Adipocyte (in vitro differentiated cells): Measurements from ENCODE around the gene AUTS2.

Experiments used
- DNase-seq: peaks from one replicate; pipeline ENCODE4 v3.0.0-alpha.2; 2015; ENCODE audit warnings: low read depth
- H3K27me3 ChIP-seq: replicated peaks from 2 replicates; pipeline ENCODE4 v1.7.0; 2013; ENCODE audit warnings: mild to moderate bottlenecking, low read length, moderate library complexity; ENCODE audit not compliant: control insufficient read depth, insufficient read depth
- H3K36me3 ChIP-seq: 2 replicates; pipeline ENCODE4 v1.7.0; 2013; ENCODE audit warnings: low read length, mild to moderate bottlenecking, moderate library complexity; ENCODE audit not compliant: control insufficient read depth, insufficient read depth, severe bottlenecking
- H3K4me1 ChIP-seq: 2 replicates; pipeline ENCODE4 v1.7.0; 2013; ENCODE audit warnings: mild to moderate bottlenecking, low read length, moderate library complexity; ENCODE audit not compliant: control insufficient read depth, insufficient read depth
- H3K4me3 ChIP-seq: 2 replicates; pipeline ENCODE4 v1.7.0; 2013; ENCODE audit warnings: mild to moderate bottlenecking, low read length, moderate library complexity
- H3K9ac ChIP-seq: 2 replicates; pipeline ENCODE4 v1.7.0; 2013; ENCODE audit warnings: mild to moderate bottlenecking, low read length, moderate library complexity
- H3K9me3 ChIP-seq: 2 replicates; pipeline ENCODE4 v1.7.0; 2013; ENCODE audit warnings: mild to moderate bottlenecking, low read length, moderate library complexity; ENCODE audit not compliant: control insufficient read depth

AUTS2 gene

GRCh38 chr7:70405241-70405640, 807.0 kb downstream of the AUTS2 start:
- Histone ChIP-seq H3K9me3 (no peaks in the 10 kb centered on the region), H3K9ac (no peak overlapping the region), H3K4me3 (no peak overlapping the region), H3K36me3 (no peaks in the 10 kb centered on the region), H3K27me3 (no peaks in the 10 kb centered on the region), H3K4me1 (peaks cover 6% of the 10 kb centered on the region)
- DNase-seq, result no peak

- no peak overlapping the region for H3K4me3 ChIP-seq
- no peaks in the 10 kb centered on the region for H3K36me3 ChIP-seq
- peak; percentile 29 for DNase-seq
These were observed 808.1 kb downstream of the AUTS2 start for GRCh38 chr7:70406186-70406949.

GRCh38 chr7:70406950-70407209, 808.6 kb downstream of the AUTS2 start:
- Histone ChIP-seq H3K9ac (no peak overlapping the region), H3K9me3 (no peaks in the 10 kb centered on the region), H3K4me1 (peaks cover 6% of the 10 kb centered on the region), H3K4me3 (no peak overlapping the region), H3K27me3 (no peaks in the 10 kb centered on the region), H3K36me3 (no peaks in the 10 kb centered on the region)
- DNase-seq, result no peak

More at GRCh38 chr7:70406186-70406949, 808.1 kb downstream of the AUTS2 start:
- Histone ChIP-seq H3K9me3 (no peaks in the 10 kb centered on the region), H3K27me3 (no peaks in the 10 kb centered on the region), H3K4me1 (peaks cover 6% of the 10 kb centered on the region), H3K9ac (no peak overlapping the region)

GRCh38 chr7:70408477-70408876, 810.2 kb downstream of the AUTS2 start:
- H3K36me3 ChIP-seq, result no peaks in the 10 kb centered on the region
- no peak overlapping the region for H3K9ac ChIP-seq
- H3K9me3 ChIP-seq, result no peaks in the 10 kb centered on the region
- H3K4me1 ChIP-seq, result peaks cover 6% of the 10 kb centered on the region
- H3K27me3 ChIP-seq, result no peaks in the 10 kb centered on the region
- DNase-seq, result no peak
- no peak overlapping the region for H3K4me3 ChIP-seq

GRCh38 chr7:70408891-70409290, 810.6 kb downstream of the AUTS2 start:
- Histone ChIP-seq H3K9ac (no peak overlapping the region), H3K36me3 (no peaks in the 10 kb centered on the region), H3K27me3 (no peaks in the 10 kb centered on the region), H3K4me1 (peaks cover 6% of the 10 kb centered on the region), H3K9me3 (no peaks in the 10 kb centered on the region), H3K4me3 (no peak overlapping the region)
- no peak for DNase-seq

GRCh38 chr7:70410134-70410750, 812.0 kb downstream of the AUTS2 start:
- H3K9ac ChIP-seq, result no peak overlapping the region
- no peaks in the 10 kb centered on the region for H3K27me3 ChIP-seq
- H3K4me1 ChIP-seq, result peaks cover 4% of the 10 kb centered on the region
- no peaks in the 10 kb centered on the region for H3K9me3 ChIP-seq
- H3K36me3 ChIP-seq, result no peaks in the 10 kb centered on the region
- H3K4me3 ChIP-seq, result no peak overlapping the region
- no peak for DNase-seq

GRCh38 chr7:70414368-70414767, 816.1 kb downstream of the AUTS2 start:
- DNase-seq, result no peak
- no peaks in the 10 kb centered on the region for H3K27me3 ChIP-seq
- H3K9ac ChIP-seq, result no peak overlapping the region
- no peaks in the 10 kb centered on the region for H3K4me1 ChIP-seq
- H3K9me3 ChIP-seq, result no peaks in the 10 kb centered on the region
- H3K4me3 ChIP-seq, result no peak overlapping the region
- no peaks in the 10 kb centered on the region for H3K36me3 ChIP-seq

- no peak overlapping the region for H3K9ac ChIP-seq
- H3K4me1 ChIP-seq, result no peaks in the 10 kb centered on the region
- peak; percentile 7 for DNase-seq
- H3K27me3 ChIP-seq, result no peaks in the 10 kb centered on the region
- no peaks in the 10 kb centered on the region for H3K36me3 ChIP-seq
- H3K9me3 ChIP-seq, result no peaks in the 10 kb centered on the region
- no peak overlapping the region for H3K4me3 ChIP-seq
These were observed 817.1 kb downstream of the AUTS2 start for GRCh38 chr7:70415179-70415972.

- H3K9me3 ChIP-seq, result no peaks in the 10 kb centered on the region
- no peaks in the 10 kb centered on the region for H3K4me1 ChIP-seq
- H3K36me3 ChIP-seq, result no peaks in the 10 kb centered on the region
- H3K9ac ChIP-seq, result no peak overlapping the region
- H3K4me3 ChIP-seq, result no peak overlapping the region
- no peaks in the 10 kb centered on the region for H3K27me3 ChIP-seq
- DNase-seq, result no peak
These were observed 818.2 kb downstream of the AUTS2 start for GRCh38 chr7:70416347-70416985.

GRCh38 chr7:70416986-70417655, 818.8 kb downstream of the AUTS2 start:
- no peak for DNase-seq
- Histone ChIP-seq H3K36me3 (no peaks in the 10 kb centered on the region), H3K4me1 (no peaks in the 10 kb centered on the region), H3K9me3 (no peaks in the 10 kb centered on the region), H3K9ac (no peak overlapping the region), H3K4me3 (no peak overlapping the region), H3K27me3 (no peaks in the 10 kb centered on the region)
